Activated CD8-positive, alpha-beta memory T cell treated with anti-CD3 and anti-CD28 coated beads for 24 hours (primary cell): ENCODE results near the gene TOPBP1.
"Not testable (repeated sequence)": the region's sequence is repeated elsewhere in the genome, so short reads cannot be mapped to it uniquely, and the experiment has no call there.

ENCODE experiments used
- DNase-seq: peaks from one replicate; pipeline ENCODE4 v3.0.0-alpha.2; 2020

TOPBP1 gene

GRCh38 chr3:133568294-133569014 lies 93.3 kb downstream of the TOPBP1 start:
- DNase-seq, result no peak

GRCh38 chr3:133563816-133564215 lies 97.9 kb downstream of the TOPBP1 start:
- DNase-seq, result no peak

- no peak for DNase-seq
These were observed 98.6 kb downstream of the TOPBP1 start for GRCh38 chr3:133563186-133563591.

- no peak for DNase-seq
These were observed 99.4 kb downstream of the TOPBP1 start for GRCh38 chr3:133562376-133562775.

GRCh38 chr3:133561679-133562078 lies 100.1 kb downstream of the TOPBP1 start:
- DNase-seq, result no peak

GRCh38 chr3:133551589-133551988 lies 110.2 kb downstream of the TOPBP1 start:
- not testable (repeated sequence) for DNase-seq
